ENCODE results near the gene FOXB2. TPM values are rescaled to one million over a fixed set of nuclear protein-coding genes. Genes with fewer than 3 reads are reported as not detected.
"Not testable (repeated sequence)": the region's sequence is repeated elsewhere in the genome, so short reads cannot be mapped to it uniquely, and the experiment has no call there.

The FOXB2 gene
- not detected in 2 replicates for polyA plus RNA-seq (2013)

DNA sequence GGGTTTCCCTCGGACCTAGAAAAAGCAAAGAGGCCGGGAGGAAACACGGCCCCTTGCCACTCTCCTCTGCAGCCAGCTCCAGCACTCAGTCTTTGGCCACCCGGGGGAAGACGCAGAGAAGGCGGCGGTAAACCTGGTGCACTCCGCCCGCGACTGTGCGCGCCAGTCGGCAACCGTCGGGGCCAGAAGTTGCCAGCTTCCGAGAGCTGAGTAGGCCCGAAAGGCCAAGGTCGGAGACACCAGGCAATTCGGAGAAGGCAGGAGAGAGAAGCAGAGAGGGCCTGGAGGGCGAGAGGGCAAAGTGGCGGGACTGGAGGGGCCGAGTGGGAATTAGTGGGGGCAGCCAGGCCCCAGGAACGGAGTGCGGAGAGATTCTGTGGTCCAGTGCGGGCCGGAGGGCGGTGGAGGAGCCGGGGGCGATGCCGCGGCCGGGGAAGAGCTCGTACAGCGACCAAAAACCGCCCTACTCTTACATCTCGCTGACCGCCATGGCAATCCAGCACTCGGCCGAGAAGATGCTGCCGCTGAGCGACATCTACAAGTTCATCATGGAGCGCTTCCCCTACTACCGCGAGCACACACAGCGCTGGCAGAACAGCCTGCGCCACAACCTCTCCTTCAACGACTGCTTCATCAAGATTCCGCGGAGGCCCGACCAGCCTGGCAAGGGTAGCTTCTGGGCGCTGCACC is at the start of gene FOXB2:
TSS of gene FOXB2 (plus strand) at position 420 of the 690 bp plus-strand sequence. CDS start at position 420, 0 bp downstream.
- H3K79me2 ChIP-seq (ENCODE audit: control insufficient read depth, insufficient read depth, low read length, poor library complexity) = no peaks in the 10 kb centered on the region
- H3K4me1 ChIP-seq (ENCODE audit: control insufficient read depth in 1 of 2, insufficient read depth in 2 of 2, low read length in 2 of 2) = peaks cover 16 to 25% of the 10 kb centered on the region in 2 experiments
- H2AK5ac ChIP-seq (ENCODE audit: low read length) = no peak within 1 kb of the TSS
- no peak within 1 kb of the TSS for H3K18ac ChIP-seq (ENCODE audit: low read length)
- no peak within 1 kb of the TSS for H3K14ac ChIP-seq (ENCODE audit: low read length)
- H2BK5ac ChIP-seq (ENCODE audit: low read depth, low read length, poor library complexity) = no peak within 1 kb of the TSS
- no peak within 1 kb of the TSS for H3K9ac ChIP-seq (ENCODE audit: low read length)
- H4K8ac ChIP-seq (ENCODE audit: low read depth, low read length) = no peak within 1 kb of the TSS
- H3K27me3 ChIP-seq (ENCODE audit: insufficient read depth, low read length) = peaks cover 97% of the 10 kb centered on the region
- H2BK120ac ChIP-seq (ENCODE audit: insufficient read depth, low read length, poor library complexity) = no peak within 1 kb of the TSS
- peak within 1 kb of the TSS; percentile 55 for H4K12ac ChIP-seq (ENCODE audit: low read depth, low read length)
- DNase-seq = no peak
- no peak within 1 kb of the TSS for H3K27ac ChIP-seq (ENCODE audit: low read depth, low read length)
- H2BK12ac ChIP-seq (ENCODE audit: low read length) = no peak within 1 kb of the TSS
- WGBS (ENCODE audit: extremely low coverage, insufficient coverage, insufficient read length) = no CpG with 5 or more reads among the region's 51 CpGs
- H3K4ac ChIP-seq (ENCODE audit: low read depth, low read length) = no peak within 1 kb of the TSS
- peak within 1 kb of the TSS; percentile 63 for H2AFZ ChIP-seq (ENCODE audit: insufficient read depth, low read length, poor library complexity)
- no peak within 1 kb of the TSS for H3K23ac ChIP-seq (ENCODE audit: low read length)
- H4K91ac ChIP-seq (ENCODE audit: low read depth, low read length) = no peak within 1 kb of the TSS
- no peaks in the 10 kb centered on the region for H3K79me1 ChIP-seq (ENCODE audit: low read length)
- no peak within 1 kb of the TSS for H3K4me3 ChIP-seq (ENCODE audit: low read depth, low read length)
- peaks cover 7% of the 10 kb centered on the region for H3K9me3 ChIP-seq (ENCODE audit: insufficient read depth, low read depth, low read length)
- no peaks in the 10 kb centered on the region for H3K36me3 ChIP-seq (ENCODE audit: control insufficient read depth in 1 of 2, insufficient read depth in 2 of 2, low read length in 2 of 2)
- H3K4me2 ChIP-seq (ENCODE audit: low read length) = peak within 1 kb of the TSS; percentile 57

DNA sequence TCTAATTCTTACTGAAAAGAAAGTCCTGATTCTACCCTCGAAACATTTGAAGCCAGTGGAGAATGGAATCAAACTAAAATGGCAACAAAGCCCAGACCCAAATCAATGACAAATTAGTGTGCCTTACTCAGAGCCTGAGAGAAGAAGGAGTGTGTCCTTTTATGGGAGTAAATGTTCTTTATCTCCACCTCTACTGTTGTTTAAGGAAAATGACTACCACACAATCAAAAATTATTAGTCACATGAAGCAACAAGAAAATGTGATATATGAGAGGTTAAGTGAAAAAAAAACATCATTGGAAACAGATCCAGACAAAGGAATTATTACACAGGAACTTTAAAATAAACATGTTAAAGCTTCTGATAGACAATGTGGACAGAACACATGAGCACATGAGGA is 49.7 kb upstream of the FOXB2 start:
- no peak overlapping the region for H2AFZ ChIP-seq (ENCODE audit: insufficient read depth, low read length, poor library complexity)
- H3K27me3 ChIP-seq (ENCODE audit: insufficient read depth, low read length) = no peaks in the 10 kb centered on the region
- no peak overlapping the region for H4K8ac ChIP-seq (ENCODE audit: low read depth, low read length)
- no peak overlapping the region for H3K23ac ChIP-seq (ENCODE audit: low read length)
- no peak overlapping the region for H3K9ac ChIP-seq (ENCODE audit: low read length)
- no peaks in the 10 kb centered on the region for H3K36me3 ChIP-seq (ENCODE audit: control insufficient read depth in 1 of 2, insufficient read depth in 2 of 2, low read length in 2 of 2)
- no peak overlapping the region for H3K14ac ChIP-seq (ENCODE audit: low read length)
- no peak overlapping the region for H4K91ac ChIP-seq (ENCODE audit: low read depth, low read length)
- H2AK5ac ChIP-seq (ENCODE audit: low read length) = no peak overlapping the region
- H3K18ac ChIP-seq (ENCODE audit: low read length) = no peak overlapping the region
- H4K12ac ChIP-seq (ENCODE audit: low read depth, low read length) = no peak overlapping the region
- no peak overlapping the region for H3K4me3 ChIP-seq (ENCODE audit: low read depth, low read length)
- H3K4me2 ChIP-seq (ENCODE audit: low read length) = no peak overlapping the region
- H2BK5ac ChIP-seq (ENCODE audit: low read depth, low read length, poor library complexity) = no peak overlapping the region
- H2BK120ac ChIP-seq (ENCODE audit: insufficient read depth, low read length, poor library complexity) = no peak overlapping the region
- no peaks in the 10 kb centered on the region for H3K4me1 ChIP-seq (ENCODE audit: control insufficient read depth in 1 of 2, insufficient read depth in 2 of 2, low read length in 2 of 2)
- no peaks in the 10 kb centered on the region for H3K79me2 ChIP-seq (ENCODE audit: control insufficient read depth, insufficient read depth, low read length, poor library complexity)
- H2BK12ac ChIP-seq (ENCODE audit: low read length) = no peak overlapping the region
- H3K27ac ChIP-seq (ENCODE audit: low read depth, low read length) = no peak overlapping the region
- no peak for DNase-seq
- WGBS (ENCODE audit: extremely low coverage, insufficient coverage, insufficient read length) = no CpG with 5 or more reads among the region's 1 CpG
- H3K4ac ChIP-seq (ENCODE audit: low read depth, low read length) = no peak overlapping the region
- H3K9me3 ChIP-seq (ENCODE audit: insufficient read depth, low read depth, low read length) = no peaks in the 10 kb centered on the region
- H3K79me1 ChIP-seq (ENCODE audit: low read length) = no peaks in the 10 kb centered on the region

DNA sequence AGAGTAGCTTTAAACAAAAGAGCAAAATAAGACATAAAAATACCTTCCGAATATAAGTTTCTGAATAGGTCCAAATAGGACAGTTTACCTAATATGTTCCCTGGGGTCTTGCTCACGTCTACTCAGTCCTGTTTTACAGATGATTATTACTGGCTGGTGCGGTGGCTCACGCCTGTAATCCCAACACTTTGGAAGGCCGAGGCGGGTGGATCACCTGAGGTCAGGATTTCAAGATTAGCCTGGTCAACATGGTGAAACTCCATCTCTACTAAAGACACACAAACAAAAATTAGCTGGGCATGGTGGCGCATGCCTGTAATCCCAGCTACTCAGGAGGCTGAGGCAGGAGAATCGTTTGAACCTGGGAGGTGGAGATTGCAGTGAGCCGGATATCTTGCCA is 40.6 kb upstream of the FOXB2 start:
- not testable (repeated sequence) for H2BK120ac ChIP-seq (ENCODE audit: insufficient read depth, low read length, poor library complexity); H2BK5ac ChIP-seq (ENCODE audit: low read depth, low read length, poor library complexity); H3K4me3 ChIP-seq (ENCODE audit: low read depth, low read length); H3K9ac ChIP-seq (ENCODE audit: low read length); H3K4me2 ChIP-seq (ENCODE audit: low read length); H3K9me3 ChIP-seq (ENCODE audit: insufficient read depth, low read depth, low read length); H4K12ac ChIP-seq (ENCODE audit: low read depth, low read length); H2AFZ ChIP-seq (ENCODE audit: insufficient read depth, low read length, poor library complexity); H3K36me3 ChIP-seq (ENCODE audit: control insufficient read depth in 1 of 2, insufficient read depth in 2 of 2, low read length in 2 of 2); H3K23ac ChIP-seq (ENCODE audit: low read length); H3K4me1 ChIP-seq (ENCODE audit: control insufficient read depth in 1 of 2, insufficient read depth in 2 of 2, low read length in 2 of 2); H3K14ac ChIP-seq (ENCODE audit: low read length); H3K27ac ChIP-seq (ENCODE audit: low read depth, low read length); H3K79me2 ChIP-seq (ENCODE audit: control insufficient read depth, insufficient read depth, low read length, poor library complexity); H4K8ac ChIP-seq (ENCODE audit: low read depth, low read length); H3K18ac ChIP-seq (ENCODE audit: low read length); H3K79me1 ChIP-seq (ENCODE audit: low read length); H4K91ac ChIP-seq (ENCODE audit: low read depth, low read length); H3K4ac ChIP-seq (ENCODE audit: low read depth, low read length); H2BK12ac ChIP-seq (ENCODE audit: low read length); H3K27me3 ChIP-seq (ENCODE audit: insufficient read depth, low read length); H2AK5ac ChIP-seq (ENCODE audit: low read length)
- DNase-seq = peak; percentile 63 to 67
- WGBS (ENCODE audit: extremely low coverage, insufficient coverage, insufficient read length) = no CpG with 5 or more reads among the region's 9 CpGs

DNA sequence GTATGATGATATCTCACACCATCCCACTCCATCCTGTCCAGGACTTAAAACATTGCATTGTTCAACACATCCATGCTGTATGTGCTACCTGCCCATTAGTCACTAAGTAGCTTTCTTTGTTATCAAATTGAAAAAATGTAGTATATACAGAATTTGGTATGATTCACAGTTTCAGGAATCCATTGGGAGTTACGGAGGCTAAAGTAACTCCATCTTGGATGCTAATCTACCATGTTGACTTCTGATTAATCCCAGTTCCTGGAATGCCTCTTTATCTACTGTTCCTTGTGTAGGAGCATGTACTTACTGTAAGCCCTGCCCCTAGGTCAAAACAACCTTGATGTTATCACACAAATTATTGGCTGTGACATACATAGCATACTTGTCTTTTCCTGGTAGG is 38.9 kb upstream of the FOXB2 start:
- H2BK120ac ChIP-seq (ENCODE audit: insufficient read depth, low read length, poor library complexity) = no peak overlapping the region
- no peak overlapping the region for H4K91ac ChIP-seq (ENCODE audit: low read depth, low read length)
- H3K36me3 ChIP-seq (ENCODE audit: control insufficient read depth in 1 of 2, insufficient read depth in 2 of 2, low read length in 2 of 2) = no peaks in the 10 kb centered on the region
- no peak overlapping the region for H4K8ac ChIP-seq (ENCODE audit: low read depth, low read length)
- no peak overlapping the region for H2AK5ac ChIP-seq (ENCODE audit: low read length)
- H3K23ac ChIP-seq (ENCODE audit: low read length) = no peak overlapping the region
- no CpG with 5 or more reads among the region's 1 CpG for WGBS (ENCODE audit: extremely low coverage, insufficient coverage, insufficient read length)
- peaks cover 4% of the 10 kb centered on the region in 2 experiments for H3K4me1 ChIP-seq (ENCODE audit: control insufficient read depth in 1 of 2, insufficient read depth in 2 of 2, low read length in 2 of 2)
- no peak overlapping the region for H3K4me3 ChIP-seq (ENCODE audit: low read depth, low read length)
- H4K12ac ChIP-seq (ENCODE audit: low read depth, low read length) = no peak overlapping the region
- H3K27ac ChIP-seq (ENCODE audit: low read depth, low read length) = no peak overlapping the region
- peak; percentile 78 to 96 for DNase-seq
- H3K4me2 ChIP-seq (ENCODE audit: low read length) = no peak overlapping the region
- no peaks in the 10 kb centered on the region for H3K79me2 ChIP-seq (ENCODE audit: control insufficient read depth, insufficient read depth, low read length, poor library complexity)
- H3K27me3 ChIP-seq (ENCODE audit: insufficient read depth, low read length) = no peaks in the 10 kb centered on the region
- H3K79me1 ChIP-seq (ENCODE audit: low read length) = no peaks in the 10 kb centered on the region
- H3K4ac ChIP-seq (ENCODE audit: low read depth, low read length) = no peak overlapping the region
- no peak overlapping the region for H2BK12ac ChIP-seq (ENCODE audit: low read length)
- no peak overlapping the region for H2AFZ ChIP-seq (ENCODE audit: insufficient read depth, low read length, poor library complexity)
- H3K18ac ChIP-seq (ENCODE audit: low read length) = no peak overlapping the region
- no peaks in the 10 kb centered on the region for H3K9me3 ChIP-seq (ENCODE audit: insufficient read depth, low read depth, low read length)
- H3K14ac ChIP-seq (ENCODE audit: low read length) = no peak overlapping the region
- no peak overlapping the region for H2BK5ac ChIP-seq (ENCODE audit: low read depth, low read length, poor library complexity)
- H3K9ac ChIP-seq (ENCODE audit: low read length) = no peak overlapping the region

Measured in trophoblast cell (in vitro differentiated cells and primary cell).